Activated T-cell treated with anti-CD3 and anti-CD28 coated beads, Interleukin-2, amount 50 U/mL, for 4 hours (primary cell): ENCODE results near the gene STEAP1. TPM values are rescaled to one million over a fixed set of nuclear protein-coding genes. Genes with fewer than 3 reads are reported as not detected.
A peak's percentile ranks its signal among the peaks of the same experiment; 100 is the strongest.
"Not testable (repeated sequence)": the region's sequence is repeated elsewhere in the genome, so short reads cannot be mapped to it uniquely, and the experiment has no call there.

Experiments
- ATAC-seq, 2 donors: fragments of 200-7000 bp; cut with Tn5 transposase; one replicate each; pipeline ENCODE4 v1.10.0; 2021
- DNase-seq: peaks from one replicate; pipeline ENCODE4 v3.0.0-alpha.2; 2020
- H3K27me3 Mint-ChIP-seq: one replicate; pipeline ENCODE4 v1.8.0; 2021; ENCODE audit warnings: low read depth, mixed read lengths
- H3K36me3 Mint-ChIP-seq: one replicate; pipeline ENCODE4 v1.8.0; 2022; ENCODE audit warnings: mixed read lengths; ENCODE audit not compliant: insufficient read depth
- H3K4me1 Mint-ChIP-seq: one replicate; pipeline ENCODE4 v1.8.0; 2021; ENCODE audit warnings: low read depth, mixed read lengths
- H3K4me3 Mint-ChIP-seq: one replicate; pipeline ENCODE4 v1.8.0; 2021; ENCODE audit warnings: mild to moderate bottlenecking, moderate library complexity, mixed read lengths
- H3K9me3 Mint-ChIP-seq: one replicate; pipeline ENCODE4 v1.8.0; 2021; ENCODE audit warnings: mixed read lengths
- total RNA-seq, 3 donors: library from RNA; stranded (reverse); gene quantifications; one replicate each; pipeline ENCODE4 v1.2.1, GENCODE V29; 2021

The STEAP1 gene
- under 1 TPM in 2 of 3 donors, not detected in 1; 0.16 to 0.66 TPM for total RNA-seq

- H3K4me1 Mint-ChIP-seq, H3K36me3 Mint-ChIP-seq, H3K9me3 Mint-ChIP-seq: not testable (repeated sequence)
- Mint-ChIP-seq H3K27me3 (peaks cover 27% of the 10 kb centered on the region), H3K4me3 (peak within 1 kb of the TSS; percentile 62)
- peak; percentile 98 to 99 for ATAC-seq
- peak; percentile 84 for DNase-seq
These were observed at the start of gene STEAP1 for GRCh38 chr7:90153943-90154771. Gene STEAP1, plus strand, starts transcription at chr7:90154469. Its CDS starts 5,320 bp downstream, at chr7:90159789.

GRCh38 chr7:90114972-90115371 lies 39.3 kb upstream of the STEAP1 start:
- not testable (repeated sequence) for H3K9me3 Mint-ChIP-seq, ATAC-seq, H3K36me3 Mint-ChIP-seq, DNase-seq, H3K4me3 Mint-ChIP-seq
- H3K27me3 Mint-ChIP-seq: peaks cover 23% of the 10 kb centered on the region
- H3K4me1 Mint-ChIP-seq: peaks cover 13% of the 10 kb centered on the region

- not testable (repeated sequence) for DNase-seq, H3K9me3 Mint-ChIP-seq, H3K36me3 Mint-ChIP-seq
- peaks cover 13% of the 10 kb centered on the region for H3K4me1 Mint-ChIP-seq
- peak overlapping the region; percentile 64 for H3K4me3 Mint-ChIP-seq
- peaks cover 27% of the 10 kb centered on the region for H3K27me3 Mint-ChIP-seq
- peak; percentile 35 to 64 for ATAC-seq
These were observed 35.6 kb upstream of the STEAP1 start for GRCh38 chr7:90118551-90119177.

GRCh38 chr7:90119178-90119971 lies 34.9 kb upstream of the STEAP1 start:
- ATAC-seq (peak; percentile 48 to 77), DNase-seq (peak; percentile 23)
- H3K9me3 Mint-ChIP-seq: no peaks in the 10 kb centered on the region
- peaks cover 27% of the 10 kb centered on the region for H3K27me3 Mint-ChIP-seq
- H3K36me3 Mint-ChIP-seq: no peaks in the 10 kb centered on the region
- H3K4me3 Mint-ChIP-seq: peak overlapping the region; percentile 64
- peaks cover 13% of the 10 kb centered on the region for H3K4me1 Mint-ChIP-seq

GRCh38 chr7:90120205-90120604 lies 34.1 kb upstream of the STEAP1 start:
- DNase-seq, ATAC-seq, H3K36me3 Mint-ChIP-seq, H3K9me3 Mint-ChIP-seq: not testable (repeated sequence)
- H3K4me3 Mint-ChIP-seq: peak overlapping the region; percentile 64
- H3K27me3 Mint-ChIP-seq: peaks cover 27% of the 10 kb centered on the region
- peaks cover 13% of the 10 kb centered on the region for H3K4me1 Mint-ChIP-seq

- peaks cover 18% of the 10 kb centered on the region for H3K27me3 Mint-ChIP-seq
- H3K36me3 Mint-ChIP-seq, DNase-seq, H3K4me1 Mint-ChIP-seq, H3K9me3 Mint-ChIP-seq, ATAC-seq, H3K4me3 Mint-ChIP-seq: not testable (repeated sequence)
These were observed 22.5 kb upstream of the STEAP1 start for GRCh38 chr7:90131746-90132145.

GRCh38 chr7:90147079-90147960 lies 6.9 kb upstream of the STEAP1 start:
- H3K36me3 Mint-ChIP-seq, DNase-seq, H3K4me1 Mint-ChIP-seq, ATAC-seq, H3K4me3 Mint-ChIP-seq, H3K9me3 Mint-ChIP-seq, H3K27me3 Mint-ChIP-seq: not testable (repeated sequence)

- not testable (repeated sequence) for H3K4me1 Mint-ChIP-seq, H3K9me3 Mint-ChIP-seq, ATAC-seq, H3K4me3 Mint-ChIP-seq, H3K36me3 Mint-ChIP-seq, DNase-seq
- H3K27me3 Mint-ChIP-seq: peaks cover 12% of the 10 kb centered on the region
These were observed 4.8 kb upstream of the STEAP1 start for GRCh38 chr7:90149428-90149827.

- not testable (repeated sequence) for H3K4me3 Mint-ChIP-seq, DNase-seq, ATAC-seq, H3K4me1 Mint-ChIP-seq, H3K36me3 Mint-ChIP-seq, H3K9me3 Mint-ChIP-seq
- H3K27me3 Mint-ChIP-seq: peaks cover 22% of the 10 kb centered on the region
These were observed 2.4 kb upstream of the STEAP1 start for GRCh38 chr7:90151884-90152283.

GRCh38 chr7:90152642-90153253 lies 1.5 kb upstream of the STEAP1 start:
- H3K4me1 Mint-ChIP-seq, H3K4me3 Mint-ChIP-seq, ATAC-seq, H3K9me3 Mint-ChIP-seq, H3K36me3 Mint-ChIP-seq, DNase-seq: not testable (repeated sequence)
- H3K27me3 Mint-ChIP-seq: peaks cover 26% of the 10 kb centered on the region

GRCh38 chr7:90155206-90155605 lies 937 bp downstream of the STEAP1 start:
- H3K36me3 Mint-ChIP-seq: no peaks in the 10 kb centered on the region
- no peak overlapping the region for H3K4me3 Mint-ChIP-seq

GRCh38 chr7:90157331-90157730 lies 3.1 kb downstream of the STEAP1 start:
- H3K36me3 Mint-ChIP-seq, H3K4me3 Mint-ChIP-seq, H3K4me1 Mint-ChIP-seq, H3K9me3 Mint-ChIP-seq, DNase-seq, ATAC-seq: not testable (repeated sequence)
- peaks cover 29% of the 10 kb centered on the region for H3K27me3 Mint-ChIP-seq

More at GRCh38 chr7:90155206-90155605, 937 bp downstream of the STEAP1 start:
- H3K4me1 Mint-ChIP-seq: peaks cover 3% of the 10 kb centered on the region
- DNase-seq: no peak
- no peaks in the 10 kb centered on the region for H3K9me3 Mint-ChIP-seq
- ATAC-seq: no peak
- H3K27me3 Mint-ChIP-seq: peaks cover 29% of the 10 kb centered on the region

GRCh38 chr7:90157761-90158350 lies 3.6 kb downstream of the STEAP1 start:
- H3K36me3 Mint-ChIP-seq, DNase-seq, H3K4me1 Mint-ChIP-seq, H3K9me3 Mint-ChIP-seq, H3K4me3 Mint-ChIP-seq, ATAC-seq: not testable (repeated sequence)
- peaks cover 27% of the 10 kb centered on the region for H3K27me3 Mint-ChIP-seq
